HEK293 (cell line): ENCODE data around the gene PUM1.

Experiments
- CTCF ChIP-seq: fragments of 450-650 bp; formaldehyde crosslinking; IDR thresholded peaks from 2 replicates; pipeline ENCODE4 v1.5.1; 2016; ENCODE audit warnings: missing biosample characterization, missing genetic modification characterization
- KLF16 ChIP-seq: fragments of 450-650 bp; formaldehyde crosslinking; IDR thresholded peaks from 2 replicates; pipeline ENCODE4 v1.5.1; 2017; ENCODE audit warnings: missing biosample characterization, missing genetic modification characterization
- KLF8 ChIP-seq: fragments of 450-650 bp; formaldehyde crosslinking; IDR thresholded peaks from 2 replicates; pipeline ENCODE4 v1.5.1; 2016; ENCODE audit warnings: missing biosample characterization, missing genetic modification characterization
- ZNF302 ChIP-seq: fragments of 450-650 bp; formaldehyde crosslinking; IDR thresholded peaks from 2 replicates; pipeline ENCODE4 v1.5.1; 2016; ENCODE audit warnings: missing biosample characterization, missing genetic modification characterization, low read depth
- ZNF398 ChIP-seq: fragments of 450-650 bp; formaldehyde crosslinking; IDR thresholded peaks from 2 replicates; pipeline ENCODE4 v1.5.1; 2017; ENCODE audit warnings: missing biosample characterization, missing genetic modification characterization

- TF ChIP-seq ZNF302 (no peak), KLF8 (tag by site-specific recombination) (no peak), CTCF (tag by site-specific recombination) (no peak), ZNF398 (tag by site-specific recombination) (no peak), KLF16 (tag by site-specific recombination) (no peak)
Measured at GRCh38 chr1:31020007-31020790, 45.3 kb downstream of the PUM1 start.
